Glutamatergic neuron (in vitro differentiated cells): ENCODE measurements around the gene PKHD1. TPM values are rescaled to one million over a fixed set of nuclear protein-coding genes. Genes with fewer than 3 reads are reported as not detected.

Source experiments
- DNase-seq: peaks from one replicate; pipeline ENCODE4 v3.0.0; 2022
- H3K27ac Mint-ChIP-seq: one replicate; pipeline ENCODE4 v1.8.0; 2020; ENCODE audit warnings: mild to moderate bottlenecking, mixed read lengths, inconsistent platforms; ENCODE audit not compliant: unreplicated experiment
- H3K27me3 Mint-ChIP-seq: one replicate; pipeline ENCODE4 v1.8.0; 2020; ENCODE audit warnings: mild to moderate bottlenecking, moderate library complexity, mixed read lengths, inconsistent platforms; ENCODE audit not compliant: unreplicated experiment
- H3K36me3 Mint-ChIP-seq: one replicate; pipeline ENCODE4 v1.8.0; 2020; ENCODE audit warnings: mild to moderate bottlenecking, mixed read lengths, inconsistent platforms; ENCODE audit not compliant: unreplicated experiment
- H3K4me1 Mint-ChIP-seq: one replicate; pipeline ENCODE4 v1.8.0; 2020; ENCODE audit warnings: mild to moderate bottlenecking, low read depth, mixed read lengths, inconsistent platforms; ENCODE audit not compliant: unreplicated experiment
- H3K4me3 Mint-ChIP-seq: one replicate; pipeline ENCODE4 v1.8.0; 2020; ENCODE audit warnings: mild to moderate bottlenecking, mixed read lengths, inconsistent platforms; ENCODE audit not compliant: unreplicated experiment
- H3K9me3 Mint-ChIP-seq: one replicate; pipeline ENCODE4 v1.8.0; 2020; ENCODE audit warnings: mild to moderate bottlenecking, moderate library complexity, mixed read lengths, inconsistent platforms; ENCODE audit not compliant: unreplicated experiment
- CTCF ChIP-seq: fragments of 200-600 bp; sonication (generic); IDR thresholded peaks from one replicate; pipeline ENCODE4 v1.5.0; 2021; ENCODE audit not compliant: partially characterized antibody, unreplicated experiment
- total RNA-seq: library from RNA; stranded (reverse); fragmentation: NEBNext Ultra II Directional; extraction: Animal tissue kit (Norgen Biotek cat#: 25700); gene quantifications from one replicate; pipeline ENCODE4 v1.2.1, GENCODE V29; 2021; ENCODE audit not compliant: unreplicated experiment

PKHD1 gene
- total RNA-seq, 1 donor from 2014 or later = 0.02 TPM

- no peak overlapping the region for H3K4me3 Mint-ChIP-seq
- H3K36me3 Mint-ChIP-seq = no peaks in the 10 kb centered on the region
- no peaks in the 10 kb centered on the region for H3K9me3 Mint-ChIP-seq
- H3K27ac Mint-ChIP-seq = peak overlapping the region; percentile 49
- peaks cover 2% of the 10 kb centered on the region for H3K4me1 Mint-ChIP-seq
- DNase-seq = peak; percentile 28
- H3K27me3 Mint-ChIP-seq = no peaks in the 10 kb centered on the region
- no peak for TF ChIP-seq CTCF
Observed at GRCh38 chr6:52022675-52023074, 64.7 kb downstream of the PKHD1 start.

- peak; percentile 95 for TF ChIP-seq CTCF
- DNase-seq = no peak
- H3K4me1 Mint-ChIP-seq = peaks cover 2% of the 10 kb centered on the region
- no peaks in the 10 kb centered on the region for H3K36me3 Mint-ChIP-seq
- H3K27me3 Mint-ChIP-seq = no peaks in the 10 kb centered on the region
- no peak overlapping the region for H3K4me3 Mint-ChIP-seq
- H3K9me3 Mint-ChIP-seq = no peaks in the 10 kb centered on the region
- H3K27ac Mint-ChIP-seq = no peak overlapping the region
Observed at GRCh38 chr6:52020945-52021570, 66.4 kb downstream of the PKHD1 start.

DNA sequence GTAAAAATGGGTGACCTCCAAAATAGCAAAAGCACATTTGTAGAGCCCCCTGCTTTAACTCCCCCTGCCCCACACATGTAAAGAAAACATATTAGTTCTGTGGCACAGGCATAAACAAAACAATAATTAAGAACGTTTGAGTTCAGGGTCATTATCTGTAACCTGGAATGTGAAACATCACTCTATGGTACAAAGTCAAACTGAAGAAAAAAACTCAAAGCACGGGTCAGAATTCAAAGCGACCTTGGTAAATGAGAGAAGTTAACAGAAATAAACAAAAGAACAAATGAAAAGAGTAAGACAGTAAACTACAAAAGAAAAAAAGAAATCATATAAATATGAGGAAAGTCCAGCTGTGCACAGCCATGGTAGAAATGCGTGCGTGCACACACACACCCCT is 67.5 kb downstream of the PKHD1 start:
- DNase-seq = no peak
- Mint-ChIP-seq H3K36me3 (no peaks in the 10 kb centered on the region), H3K27ac (no peak overlapping the region), H3K4me3 (no peak overlapping the region), H3K9me3 (no peaks in the 10 kb centered on the region), H3K27me3 (no peaks in the 10 kb centered on the region), H3K4me1 (peaks cover 2% of the 10 kb centered on the region)
- no peak for TF ChIP-seq CTCF

DNA sequence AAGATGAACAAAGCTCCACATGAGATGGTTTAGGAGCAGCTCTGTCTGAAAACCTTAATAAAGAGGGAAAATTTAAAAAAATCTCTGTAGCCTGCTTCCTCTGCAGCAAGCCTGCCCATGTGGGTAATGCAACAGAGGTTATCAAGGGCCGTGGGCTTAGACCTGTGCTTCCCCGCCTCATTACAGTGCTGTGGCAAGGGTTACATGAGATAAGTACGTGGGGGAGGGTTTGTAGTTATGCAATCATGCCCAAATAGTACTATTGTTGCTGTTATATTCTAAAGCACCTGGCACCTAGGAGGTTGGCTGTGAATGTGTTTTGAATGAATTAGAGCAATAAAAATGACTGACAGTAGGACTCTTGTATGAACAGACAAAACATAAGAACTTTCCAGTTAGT is 68.3 kb downstream of the PKHD1 start:
- TF ChIP-seq CTCF = no peak
- no peak overlapping the region for H3K4me3 Mint-ChIP-seq
- peaks cover 2% of the 10 kb centered on the region for H3K27me3 Mint-ChIP-seq
- no peaks in the 10 kb centered on the region for H3K9me3 Mint-ChIP-seq
- no peak for DNase-seq
- no peaks in the 10 kb centered on the region for H3K36me3 Mint-ChIP-seq
- H3K4me1 Mint-ChIP-seq = peaks cover 2% of the 10 kb centered on the region
- H3K27ac Mint-ChIP-seq = no peak overlapping the region

- DNase-seq = no peak
- Mint-ChIP-seq H3K27me3 (peaks cover 2% of the 10 kb centered on the region), H3K4me3 (no peak overlapping the region), H3K9me3 (no peaks in the 10 kb centered on the region), H3K4me1 (no peaks in the 10 kb centered on the region), H3K27ac (no peak overlapping the region), H3K36me3 (no peaks in the 10 kb centered on the region)
- TF ChIP-seq CTCF = no peak
Observed at GRCh38 chr6:52016915-52017748, 70.3 kb downstream of the PKHD1 start.
